HG03565 (cell line): ENCODE measurements around the gene PIEZO2.
A peak's percentile ranks its signal among the peaks of the same experiment; 100 is the strongest.

Source experiments
- ATAC-seq: cut with Tn5 transposase; IDR thresholded peaks from one replicate; pipeline ENCODE4 v1.9.1; 2021; ENCODE audit warnings: mild to moderate bottlenecking, moderate library complexity; ENCODE audit not compliant: unreplicated experiment

Gene PIEZO2

DNA sequence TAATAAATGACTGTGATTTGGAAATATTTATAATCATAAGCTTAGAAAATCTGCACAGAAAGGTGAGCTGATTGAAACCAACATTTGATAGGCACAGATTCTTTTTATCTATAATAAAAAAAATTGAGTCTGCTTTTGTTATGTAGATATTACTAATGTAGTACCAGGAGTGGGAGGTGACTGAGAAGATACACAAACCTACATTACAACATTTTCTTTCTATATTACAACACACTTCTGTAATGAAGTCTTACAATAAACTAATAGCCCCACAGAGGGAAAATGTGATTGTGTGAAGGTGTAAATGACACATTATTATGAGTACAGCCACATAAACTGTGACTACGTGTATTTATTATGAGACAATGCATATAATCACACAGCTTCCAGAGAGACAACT lies 241.6 kb downstream of the PIEZO2 start:
- no peak for ATAC-seq

DNA sequence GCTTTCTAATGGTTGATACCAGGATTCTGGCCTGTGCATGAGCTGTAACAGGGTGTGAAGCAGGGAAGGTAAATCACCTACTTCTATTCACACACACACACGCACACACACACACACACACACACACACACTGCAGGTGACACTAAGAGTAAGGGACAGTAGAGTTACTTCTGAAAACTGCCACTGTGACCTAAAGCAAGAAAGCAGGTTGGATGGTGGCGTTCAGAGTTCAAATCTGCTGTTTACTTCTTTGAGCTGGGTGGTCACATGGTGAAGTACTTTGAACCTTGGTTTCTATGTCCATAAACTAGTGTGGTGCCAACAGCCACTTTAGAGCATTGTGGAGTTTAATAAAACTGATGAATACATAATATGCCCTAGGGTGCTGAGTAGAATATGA lies 248.0 kb downstream of the PIEZO2 start:
- ATAC-seq, result no peak

DNA sequence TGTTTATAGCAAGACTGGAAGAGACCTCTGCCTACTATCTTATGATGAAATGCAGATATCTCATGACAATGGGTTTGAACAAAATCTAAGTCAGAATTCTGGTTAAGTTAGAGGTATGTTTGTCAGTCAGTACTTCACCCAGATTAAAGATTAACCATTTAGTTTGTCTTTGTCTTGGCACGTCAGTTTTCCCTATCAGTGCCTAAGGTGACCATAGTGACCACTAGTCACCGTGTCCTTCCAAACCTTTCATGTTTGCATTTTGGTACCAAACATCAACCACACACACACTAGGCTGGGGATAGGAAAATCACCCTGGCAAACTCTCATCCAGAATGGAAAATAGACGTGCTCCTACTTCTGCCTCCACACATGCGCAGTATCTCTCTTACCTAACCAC lies 248.9 kb downstream of the PIEZO2 start:
- no peak for ATAC-seq

DNA sequence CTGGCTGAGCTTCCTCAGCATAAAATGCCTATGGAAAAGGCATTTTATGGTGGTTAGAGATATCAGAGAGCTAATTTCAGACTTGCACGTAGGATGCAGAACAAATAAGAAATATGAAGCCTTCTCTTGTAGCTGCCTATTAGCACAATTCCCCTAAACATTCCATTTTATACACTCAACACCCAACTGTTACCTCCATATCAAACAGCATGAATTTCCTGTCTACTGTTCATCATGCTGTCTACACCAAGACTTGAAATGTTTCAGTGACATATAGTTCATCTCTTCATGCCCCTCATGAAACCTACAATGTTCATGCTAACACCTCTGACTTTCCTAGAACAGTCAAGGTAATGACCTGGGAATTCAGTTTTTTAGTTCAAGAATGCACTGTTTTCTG lies 249.9 kb downstream of the PIEZO2 start:
- no peak for ATAC-seq

DNA sequence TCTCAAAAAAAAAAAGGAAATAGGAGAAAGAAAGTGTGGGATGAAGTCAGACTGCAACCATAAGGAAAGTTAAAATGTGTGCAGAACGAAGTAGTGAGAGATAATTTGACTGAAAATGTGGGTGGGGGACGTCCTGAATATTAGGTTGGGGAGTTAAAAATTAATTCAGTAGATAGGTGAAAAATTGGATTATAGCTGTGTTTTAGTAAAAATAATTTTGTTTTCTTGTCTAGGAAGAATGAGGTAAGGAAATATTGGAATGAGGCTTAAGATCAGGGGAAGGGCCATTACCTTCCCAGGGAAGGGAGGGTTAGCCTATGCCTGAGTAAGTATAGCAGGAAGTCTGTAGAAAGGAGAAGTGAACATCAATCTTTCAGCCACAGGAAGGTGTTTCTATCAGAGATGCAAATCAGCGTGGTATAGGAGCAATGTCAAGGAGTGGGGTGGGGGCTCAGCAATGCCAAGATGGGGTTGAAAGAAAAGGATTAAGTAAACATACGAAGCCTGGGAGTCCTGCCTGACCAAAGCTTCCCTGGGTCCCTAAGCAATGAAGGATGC lies 250.9 kb downstream of the PIEZO2 start:
- no peak for ATAC-seq

DNA sequence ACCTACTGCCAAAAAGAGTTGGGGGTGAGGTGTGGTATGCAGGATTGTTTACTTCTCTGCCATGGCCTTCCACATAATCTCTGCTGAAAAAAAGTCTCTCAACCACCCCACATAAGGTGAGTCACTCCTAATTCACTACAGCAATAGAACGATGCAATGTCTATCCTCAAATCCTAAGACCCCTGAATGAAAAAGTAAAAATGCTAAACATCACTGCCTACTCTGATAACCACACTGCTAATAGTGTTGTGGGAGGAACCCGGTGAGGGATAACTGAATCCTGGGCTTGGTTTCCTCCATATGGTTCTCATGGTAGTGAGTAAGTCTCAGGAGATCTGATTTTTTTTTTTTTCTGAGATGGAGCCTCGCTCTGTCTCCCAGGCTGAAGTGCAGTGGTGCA lies 252.5 kb downstream of the PIEZO2 start:
- no peak for ATAC-seq

DNA sequence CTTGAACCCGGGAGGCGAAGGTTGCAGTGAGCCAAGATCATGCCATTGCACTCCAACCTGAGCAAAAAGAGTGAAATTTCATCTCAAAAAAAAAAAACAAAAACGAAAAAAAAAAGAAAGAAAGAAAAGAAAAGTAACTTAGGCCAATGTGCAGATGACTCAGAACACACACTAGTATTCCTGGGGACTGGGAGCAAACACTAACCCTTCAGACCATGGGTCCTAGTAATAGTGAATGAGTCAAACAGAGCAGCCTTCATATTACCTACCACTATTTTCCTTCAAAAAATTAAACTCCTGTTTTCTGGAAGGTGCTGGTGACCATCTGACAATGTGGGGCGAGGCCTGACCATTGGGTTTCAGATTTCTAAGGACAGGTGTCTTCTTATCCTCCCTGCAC lies 253.4 kb downstream of the PIEZO2 start:
- no peak for ATAC-seq

DNA sequence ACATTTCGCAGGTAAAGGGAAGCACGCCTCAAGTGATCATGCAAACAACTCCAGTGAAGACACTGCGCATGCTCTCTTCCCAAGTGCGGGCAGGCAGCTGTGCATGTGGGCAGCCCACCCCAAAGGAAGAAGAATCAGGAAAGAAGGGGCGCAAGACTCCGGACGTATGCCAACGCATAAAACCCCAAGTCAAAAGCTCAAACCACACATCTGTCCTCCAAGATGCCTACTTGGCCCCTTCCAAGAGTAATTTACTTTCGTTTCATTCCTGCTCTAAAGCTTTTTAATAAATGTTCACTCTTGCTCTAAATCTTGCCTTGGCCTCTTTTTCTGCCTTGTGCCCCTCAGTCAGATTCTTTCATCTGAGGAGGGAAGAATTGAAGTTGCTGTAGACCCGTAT lies 254.9 kb downstream of the PIEZO2 start:
- ATAC-seq, result no peak

DNA sequence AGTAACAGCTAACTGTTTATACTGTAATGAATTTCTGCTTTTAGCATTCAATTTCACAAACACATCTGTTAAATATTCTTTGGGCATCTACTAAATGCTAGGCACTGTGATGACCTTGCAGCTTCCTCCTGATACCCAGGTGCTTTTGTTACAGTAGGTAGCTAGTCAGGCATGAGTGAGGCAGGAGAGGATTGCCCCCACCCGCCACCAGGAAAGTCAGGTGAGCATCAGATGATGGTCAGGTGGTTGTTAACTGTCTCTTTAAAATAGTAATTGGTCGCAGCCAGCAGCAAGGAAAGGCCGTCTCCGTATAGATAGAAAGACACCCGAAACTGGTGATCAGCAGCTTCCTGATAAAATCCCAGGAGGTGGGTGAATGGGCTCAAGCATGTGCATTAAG lies 255.6 kb downstream of the PIEZO2 start:
- ATAC-seq, result no peak

DNA sequence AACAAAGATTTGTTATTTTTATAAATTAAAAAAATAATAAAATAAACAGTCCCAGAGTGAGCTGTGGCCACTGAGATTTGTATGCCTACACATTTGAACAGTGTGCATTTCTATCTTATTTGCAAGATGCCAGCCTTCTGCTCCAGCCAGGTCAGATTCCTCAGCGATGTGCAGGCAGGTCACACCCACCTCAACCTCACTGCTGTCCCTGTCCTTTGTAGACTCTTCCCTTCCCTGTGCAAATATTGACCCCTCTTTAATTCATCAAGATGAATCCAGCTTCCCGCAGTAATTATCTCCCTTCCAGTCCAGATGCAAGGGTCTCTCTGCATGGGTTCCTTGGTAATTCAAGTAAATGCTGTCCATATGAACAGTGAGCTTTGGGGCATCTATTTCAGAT lies 256.2 kb downstream of the PIEZO2 start:
- ATAC-seq, result no peak

DNA sequence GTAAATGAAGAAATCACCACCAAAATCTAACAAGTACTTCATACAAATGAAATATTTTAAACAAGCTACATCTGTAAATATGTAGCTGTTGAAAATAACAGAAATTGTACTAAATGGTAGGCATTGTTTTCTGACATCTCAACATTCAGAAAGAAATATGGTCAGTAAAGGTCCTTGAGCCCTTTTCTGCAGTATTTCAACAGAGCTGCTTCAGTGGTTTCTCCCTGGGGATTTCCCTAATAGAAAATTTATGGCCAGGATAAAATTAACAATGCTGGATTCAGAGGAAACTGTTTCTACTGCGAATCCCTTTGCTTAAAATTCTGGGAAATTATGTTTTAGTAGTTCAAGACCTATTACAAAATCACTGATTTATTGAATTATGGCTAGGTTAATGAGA lies 256.6 kb downstream of the PIEZO2 start:
- ATAC-seq, result no peak

DNA sequence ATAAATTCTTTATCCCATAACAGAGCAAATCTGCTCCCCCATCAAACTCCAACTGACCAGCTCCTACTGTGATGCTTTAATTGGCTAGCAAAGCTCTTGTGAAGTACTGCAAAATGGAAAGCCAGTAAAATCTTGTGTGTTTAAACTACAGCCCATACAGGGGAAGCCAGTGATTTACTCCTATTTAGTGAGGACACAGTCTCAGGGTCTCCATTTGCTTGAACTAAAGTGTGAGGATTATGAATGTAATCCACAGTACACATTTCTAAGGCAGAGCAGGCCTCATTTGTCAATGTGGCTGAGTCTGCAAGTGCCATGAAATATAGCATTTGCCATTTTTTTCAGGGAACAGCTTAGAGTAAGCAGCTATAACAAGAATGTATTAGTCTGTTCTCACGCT lies 259.3 kb downstream of the PIEZO2 start:
- no peak for ATAC-seq

DNA sequence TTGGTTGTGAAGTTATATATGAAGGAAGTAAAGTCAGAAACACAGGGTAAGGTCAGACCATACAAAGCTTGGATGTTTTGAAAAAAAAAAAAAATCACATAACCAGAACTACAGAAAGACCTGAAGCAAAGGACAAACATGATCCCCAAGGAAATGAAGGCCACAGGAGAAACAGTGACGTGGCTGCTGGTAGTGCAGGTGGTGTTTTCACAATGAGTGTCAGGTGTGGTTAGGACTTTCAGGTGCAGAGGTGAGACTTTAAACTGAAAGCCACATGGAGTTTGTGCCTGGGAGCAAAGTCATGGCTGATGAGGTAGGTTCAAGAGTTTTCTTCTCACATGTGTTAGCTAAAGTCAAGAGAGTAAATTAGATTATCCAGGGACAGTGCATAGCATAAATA lies 270.7 kb downstream of the PIEZO2 start:
- ATAC-seq, result peak; percentile 92

DNA sequence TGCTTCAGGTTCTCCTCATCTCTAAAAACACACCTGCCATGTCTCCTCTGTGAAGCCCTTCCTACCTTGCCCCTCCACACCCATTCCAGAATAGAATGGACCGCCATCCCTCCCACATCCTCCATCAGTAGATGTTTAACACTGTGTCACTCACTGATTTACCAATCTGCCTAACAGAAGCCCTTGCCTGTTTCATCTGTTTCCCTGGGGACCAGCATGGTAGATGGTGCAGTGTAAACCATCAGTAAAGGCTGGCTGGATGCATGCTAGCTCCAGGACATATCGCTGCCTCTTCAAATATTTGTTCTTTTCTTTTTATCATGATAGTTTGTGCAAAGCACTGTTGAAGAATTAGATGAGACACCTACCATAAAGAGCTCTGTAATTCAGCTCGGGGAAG lies 271.4 kb downstream of the PIEZO2 start:
- ATAC-seq, result no peak

DNA sequence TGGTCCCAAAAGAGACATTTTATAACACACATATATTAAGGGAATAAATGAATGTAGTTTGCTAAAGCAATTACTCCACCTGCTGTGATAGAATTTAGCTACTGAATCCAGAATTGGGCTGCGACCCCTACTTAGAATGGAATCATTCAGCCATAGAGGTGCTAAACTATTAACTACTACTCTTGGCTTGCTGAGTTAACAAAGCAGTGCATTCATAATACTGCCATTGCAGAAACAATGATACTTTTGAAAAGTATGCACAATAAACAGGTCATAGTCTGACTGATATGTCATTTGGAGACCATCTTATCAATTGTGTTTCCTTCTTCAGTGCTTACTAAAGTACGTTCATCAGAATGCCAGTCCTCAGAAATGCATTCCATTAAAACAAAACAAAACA lies 273.6 kb downstream of the PIEZO2 start:
- ATAC-seq, result no peak

DNA sequence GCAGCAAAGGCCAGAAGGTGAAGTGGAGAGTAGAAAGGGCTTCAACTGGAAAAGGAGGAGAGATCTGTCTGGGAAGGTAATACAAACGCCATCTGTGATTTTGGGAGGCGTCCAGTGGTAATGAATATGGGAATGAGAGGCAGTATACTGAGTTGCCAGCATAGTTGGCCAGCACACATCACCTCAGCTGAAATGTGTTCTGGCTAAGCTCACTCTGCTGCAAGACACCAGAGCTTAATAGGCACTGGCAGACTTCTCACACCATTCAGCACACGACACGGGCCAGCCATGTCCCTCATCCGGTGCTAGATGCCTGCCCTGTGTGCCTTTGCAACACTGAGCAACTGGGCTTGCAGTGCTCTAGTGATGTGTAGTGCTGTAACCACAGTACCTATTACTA lies 277.1 kb downstream of the PIEZO2 start:
- no peak for ATAC-seq

DNA sequence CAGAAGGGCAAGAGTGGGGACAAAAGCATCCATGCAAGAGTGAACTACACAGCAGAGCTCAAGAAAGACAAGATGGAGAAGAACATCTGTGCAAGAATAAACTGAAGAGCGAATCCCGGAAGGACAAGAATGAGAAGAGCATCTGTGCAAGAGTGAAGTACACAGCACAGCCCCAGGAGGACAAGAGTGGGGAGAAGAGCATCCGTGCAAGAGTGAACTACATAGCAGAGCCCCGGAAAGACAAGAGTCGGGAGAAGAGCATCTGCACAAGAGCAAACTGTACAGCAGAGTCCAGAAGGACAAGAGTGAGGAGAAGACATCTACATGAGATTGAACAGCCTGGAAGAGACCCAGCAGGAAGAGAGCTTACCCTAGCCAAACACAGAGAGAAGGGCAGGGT lies 284.6 kb downstream of the PIEZO2 start:
- ATAC-seq, result no peak

DNA sequence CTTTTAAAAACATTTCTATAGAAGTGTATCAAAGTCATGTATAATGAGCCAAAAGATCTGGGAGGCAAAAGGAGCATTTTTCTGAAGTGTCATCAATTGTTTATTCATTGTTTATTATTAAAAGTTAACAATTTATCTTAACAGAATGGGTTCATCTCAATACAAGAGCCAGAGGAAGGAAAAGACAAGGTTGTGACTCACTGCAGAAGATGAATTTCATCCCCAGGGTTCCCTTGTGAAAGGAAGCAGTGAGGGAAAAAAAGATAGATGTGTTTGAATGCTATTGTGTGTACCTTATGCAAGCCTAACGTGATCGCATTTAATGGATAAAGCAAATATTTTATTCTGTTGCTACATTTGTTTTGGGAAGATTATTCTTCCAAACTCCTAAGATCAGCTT lies 286.3 kb downstream of the PIEZO2 start:
- no peak for ATAC-seq

DNA sequence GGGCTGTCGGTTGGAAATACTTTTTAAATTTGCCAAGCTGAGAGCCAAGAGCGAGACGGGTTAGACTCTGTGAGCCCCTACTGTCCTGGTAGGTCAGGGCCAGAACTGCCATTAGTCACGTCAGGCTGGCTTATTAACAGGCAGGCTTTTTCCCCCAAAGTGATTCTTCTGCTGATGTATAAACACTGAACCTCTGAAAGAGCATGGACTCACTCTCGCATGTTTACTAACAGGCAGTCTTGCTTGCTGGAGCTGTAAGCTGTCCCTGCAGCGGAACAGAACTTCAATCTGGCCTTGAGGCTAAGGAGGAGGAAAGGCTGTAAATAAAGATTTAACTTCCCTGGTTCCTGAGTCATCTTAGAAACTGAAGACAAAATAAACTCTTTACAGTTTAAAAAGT lies 288.4 kb downstream of the PIEZO2 start:
- no peak for ATAC-seq

DNA sequence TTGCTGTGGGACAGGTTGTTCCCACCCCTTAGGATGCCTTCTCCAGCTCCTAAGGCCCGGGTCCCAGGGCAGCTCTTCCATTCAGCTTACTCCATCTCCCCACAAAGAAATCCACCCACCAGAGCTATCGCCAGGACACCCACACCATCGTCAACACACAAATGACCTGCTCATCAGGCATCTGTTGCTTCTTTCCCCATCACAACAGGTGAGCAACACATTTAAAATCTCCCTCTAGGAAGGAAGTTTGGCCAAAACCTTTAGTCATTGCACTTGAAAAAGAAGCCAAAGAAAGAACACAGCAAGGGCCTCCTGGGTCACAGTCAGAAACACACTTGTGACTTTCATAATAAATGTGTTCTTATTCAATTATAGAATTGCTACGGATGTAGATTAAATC lies 289.0 kb downstream of the PIEZO2 start:
- ATAC-seq, result no peak

DNA sequence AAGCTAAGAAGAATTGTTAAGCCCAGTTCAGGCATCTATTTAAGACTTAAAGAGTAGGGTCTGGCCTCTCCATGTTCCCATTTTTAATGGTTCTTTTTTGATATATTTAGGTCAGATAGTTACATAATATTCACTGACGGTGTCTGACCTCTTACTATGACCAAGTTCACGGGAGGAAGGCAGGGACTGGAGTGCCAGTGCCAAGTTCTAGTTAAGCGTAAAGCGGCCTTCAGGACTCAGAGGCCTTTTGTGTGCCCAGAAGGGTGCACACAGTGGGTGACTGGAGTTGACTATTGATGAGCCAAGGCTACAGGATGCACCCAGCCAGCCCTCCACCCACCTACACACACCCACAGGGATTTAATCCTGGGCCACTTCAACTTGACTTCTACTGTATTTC lies 290.9 kb downstream of the PIEZO2 start:
- ATAC-seq, result no peak

DNA sequence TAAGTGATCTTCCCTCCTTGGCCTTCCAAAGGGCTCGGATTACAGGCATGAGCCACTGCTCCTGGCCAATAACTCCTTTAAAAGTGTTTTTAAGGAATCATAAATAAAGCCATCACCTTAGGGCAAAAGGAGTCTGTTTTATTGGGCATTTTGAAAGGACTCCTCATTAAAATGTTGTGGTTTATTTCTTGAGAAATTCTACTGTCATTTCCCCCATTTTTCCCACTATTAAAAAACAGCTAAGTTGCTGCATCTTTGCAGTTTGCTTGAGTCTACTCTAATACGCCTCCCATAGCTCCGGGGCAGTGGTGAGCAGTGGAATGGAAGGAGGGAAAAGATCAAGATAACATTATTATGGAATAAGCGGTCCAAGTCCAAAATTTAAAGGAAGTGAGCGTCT lies 293.2 kb downstream of the PIEZO2 start:
- no peak for ATAC-seq

DNA sequence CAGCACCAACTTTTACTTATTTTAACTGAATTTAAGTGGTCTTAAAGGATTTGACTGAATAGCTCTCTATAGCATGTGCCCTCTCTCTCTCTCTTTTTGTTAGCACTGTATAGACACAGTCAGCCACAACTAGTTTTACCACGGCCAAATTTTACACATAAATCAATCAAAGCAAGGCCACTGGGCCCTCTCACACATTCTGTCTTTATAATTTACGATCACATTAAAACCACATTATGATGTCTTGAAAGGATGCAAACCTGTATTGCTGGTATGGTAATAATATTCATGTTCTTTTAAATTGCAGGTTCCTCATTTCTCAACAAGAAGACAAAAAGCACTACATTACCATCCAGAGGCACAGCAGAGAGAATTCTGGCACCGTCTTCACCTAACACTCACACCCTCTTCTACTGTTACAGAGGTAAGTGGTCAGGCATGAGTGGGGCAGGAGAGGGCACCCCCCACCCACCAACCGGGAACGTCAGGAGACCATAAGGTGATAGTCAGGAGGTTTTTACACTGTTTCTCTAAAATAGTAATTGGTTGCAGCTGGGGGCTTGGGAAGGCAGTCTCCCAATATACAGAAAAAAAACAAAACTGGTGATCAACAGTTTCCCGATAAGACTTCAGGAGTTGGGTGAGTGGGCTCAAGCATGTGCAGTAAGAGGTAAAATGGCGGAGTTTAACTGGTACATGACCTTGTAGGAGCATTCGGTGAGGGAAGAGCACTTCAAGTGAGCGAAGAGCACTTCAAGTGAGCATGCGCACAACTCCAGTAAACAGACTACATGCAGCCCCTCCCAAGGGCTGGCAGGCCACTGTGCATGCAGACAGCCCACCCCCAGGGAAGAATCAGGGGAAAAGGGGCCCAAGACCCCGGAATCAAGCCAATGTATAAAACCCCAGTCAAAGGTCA lies 296.7 kb downstream of the PIEZO2 start:
- ATAC-seq, result no peak
